Measurements from ENCODE around the gene PLCL1. TPM values are rescaled to one million over a fixed set of nuclear protein-coding genes. Genes with fewer than 3 reads are reported as not detected.

PLCL1 gene
- total RNA-seq, 2 donors from 2014 or later: 0.04 to 0.11 TPM

- H3K9me3 ChIP-seq (ENCODE audit: control insufficient read depth, low read length): no peaks in the 10 kb centered on the region
- H3K4me1 Mint-ChIP-seq: peaks cover 2% of the 10 kb centered on the region
- no peaks in the 10 kb centered on the region for H3K4me1 ChIP-seq (ENCODE audit: control insufficient read depth, insufficient read depth, low read length)
- no peak overlapping the region for H3K4me3 Mint-ChIP-seq
- no peak for TF ChIP-seq CTCF (conservative IDR thresholded peaks at IDR 0.05)
- DNase-seq: no peak
- H3K27ac ChIP-seq (ENCODE audit: low read depth, low read length): no peak overlapping the region
- H3K36me3 ChIP-seq (ENCODE audit: control insufficient read depth, insufficient read depth, low read length): no peaks in the 10 kb centered on the region
- no peak overlapping the region for H3K9ac ChIP-seq (ENCODE audit: extremely low read depth, low read length, poor library complexity, severe bottlenecking)
- H3K27me3 ChIP-seq (ENCODE audit: control insufficient read depth, insufficient read depth, low read length, poor library complexity, severe bottlenecking): no peaks in the 10 kb centered on the region
- H3K4me3 ChIP-seq (ENCODE audit: low read length): no peak overlapping the region
- WGBS, 2 experiments (ENCODE audit: insufficient coverage in 1 of 2, insufficient read length in 1 of 2): 92% methylated on average over 2 of the region's 2 CpGs; no CpG with 5 or more reads in 1 of the 2 experiments
- no peaks in the 10 kb centered on the region for H3K36me3 Mint-ChIP-seq (ENCODE audit: low read depth)
- no peak overlapping the region for H3K27ac Mint-ChIP-seq
- H3K27me3 Mint-ChIP-seq (ENCODE audit: insufficient read depth): no peaks in the 10 kb centered on the region
- no peaks in the 10 kb centered on the region for H3K9me3 Mint-ChIP-seq
Observed at GRCh38 chr2:197904446-197904845, 100.1 kb downstream of the PLCL1 start.

DNA sequence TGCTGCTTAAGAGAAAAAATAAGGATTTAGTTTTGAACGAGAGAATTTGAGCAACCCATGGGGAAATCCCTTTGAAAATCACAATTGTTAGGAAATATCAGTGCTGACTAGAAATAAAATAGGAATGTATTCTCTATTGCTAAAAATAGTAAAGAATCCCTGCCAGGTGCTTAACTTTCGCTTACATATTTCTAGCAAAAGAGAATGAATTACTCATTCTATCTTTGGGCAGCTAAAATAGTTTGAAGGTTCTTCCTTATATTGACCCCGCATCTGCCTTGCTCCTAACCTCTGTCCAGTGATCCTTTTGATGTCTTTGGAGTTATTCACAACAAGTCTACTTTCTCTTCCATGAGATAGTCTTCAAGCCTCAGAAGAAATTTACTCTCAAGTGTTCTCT is 103.8 kb downstream of the PLCL1 start:
- Histone ChIP-seq H3K27me3 (ENCODE audit: control insufficient read depth, insufficient read depth, low read length, poor library complexity, severe bottlenecking) (no peaks in the 10 kb centered on the region), H3K9ac (ENCODE audit: extremely low read depth, low read length, poor library complexity, severe bottlenecking) (no peak overlapping the region), H3K4me1 (ENCODE audit: control insufficient read depth, insufficient read depth, low read length) (no peaks in the 10 kb centered on the region), H3K4me3 (ENCODE audit: low read length) (no peak overlapping the region), H3K27ac (ENCODE audit: low read depth, low read length) (no peak overlapping the region), H3K36me3 (ENCODE audit: control insufficient read depth, insufficient read depth, low read length) (no peaks in the 10 kb centered on the region), H3K9me3 (ENCODE audit: control insufficient read depth, low read length) (no peaks in the 10 kb centered on the region)
- Mint-ChIP-seq H3K27me3 (ENCODE audit: insufficient read depth) (no peaks in the 10 kb centered on the region), H3K9me3 (no peaks in the 10 kb centered on the region), H3K36me3 (ENCODE audit: low read depth) (no peaks in the 10 kb centered on the region), H3K27ac (no peak overlapping the region), H3K4me3 (no peak overlapping the region), H3K4me1 (peaks cover 12% of the 10 kb centered on the region)
- DNase-seq: no peak
- no peak for TF ChIP-seq CTCF (conservative IDR thresholded peaks at IDR 0.05)
- 91 to 100% methylated on average over 3 of the region's 3 CpGs for WGBS, 2 experiments (ENCODE audit: insufficient coverage in 1 of 2, insufficient read length in 1 of 2)

DNA sequence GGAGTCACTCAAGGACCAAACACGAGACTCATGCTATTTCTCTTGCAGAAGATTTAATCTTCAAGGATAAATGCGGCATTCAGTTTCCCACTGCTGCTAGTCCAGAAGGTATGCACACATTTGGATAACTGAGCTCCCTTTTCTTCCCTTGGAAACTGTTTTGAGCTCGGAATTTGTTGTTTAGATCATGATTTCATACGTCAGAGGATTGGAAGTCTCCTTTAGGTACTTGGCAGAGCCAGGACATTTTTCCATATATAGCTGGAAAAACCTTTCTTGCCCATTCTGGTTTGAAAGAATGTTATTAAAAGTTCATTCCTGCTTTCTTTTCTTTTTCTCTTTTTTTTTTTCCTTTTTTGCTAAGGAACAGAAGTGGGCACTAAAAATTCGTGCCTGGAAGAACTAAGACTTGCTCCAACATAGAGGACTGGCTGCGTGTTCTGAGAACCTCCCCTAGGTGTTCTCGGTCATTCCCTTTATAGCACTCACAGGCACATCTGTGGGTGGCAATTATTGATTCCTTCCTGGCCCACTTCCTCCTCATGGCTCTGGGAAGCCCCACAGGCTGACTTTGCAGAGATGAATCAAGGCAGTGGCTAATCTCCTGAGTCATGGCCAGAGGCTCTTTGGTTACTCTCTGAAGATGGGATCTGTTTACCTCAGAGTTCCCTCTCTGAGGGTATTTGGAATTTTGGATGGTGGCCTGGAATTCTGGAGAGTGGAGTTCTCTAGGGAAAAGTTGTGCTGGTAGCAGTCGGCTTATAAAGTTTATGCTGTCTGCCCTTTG is 104.8 kb downstream of the PLCL1 start:
- 90 to 94% methylated on average over 4 to 8 of the region's 8 CpGs for WGBS, 2 experiments (ENCODE audit: insufficient coverage in 1 of 2, insufficient read length in 1 of 2)
- H3K4me1 ChIP-seq (ENCODE audit: control insufficient read depth, insufficient read depth, low read length): no peaks in the 10 kb centered on the region
- no peaks in the 10 kb centered on the region for H3K27me3 ChIP-seq (ENCODE audit: control insufficient read depth, insufficient read depth, low read length, poor library complexity, severe bottlenecking)
- no peak overlapping the region for H3K9ac ChIP-seq (ENCODE audit: extremely low read depth, low read length, poor library complexity, severe bottlenecking)
- no peak for DNase-seq
- TF ChIP-seq CTCF (conservative IDR thresholded peaks at IDR 0.05): no peak
- peaks cover 12% of the 10 kb centered on the region for H3K4me1 Mint-ChIP-seq
- no peak overlapping the region for H3K27ac Mint-ChIP-seq
- no peaks in the 10 kb centered on the region for H3K36me3 Mint-ChIP-seq (ENCODE audit: low read depth)
- no peak overlapping the region for H3K27ac ChIP-seq (ENCODE audit: low read depth, low read length)
- H3K4me3 Mint-ChIP-seq: no peak overlapping the region
- H3K27me3 Mint-ChIP-seq (ENCODE audit: insufficient read depth): no peaks in the 10 kb centered on the region
- no peaks in the 10 kb centered on the region for H3K9me3 Mint-ChIP-seq
- no peaks in the 10 kb centered on the region for H3K9me3 ChIP-seq (ENCODE audit: control insufficient read depth, low read length)
- H3K36me3 ChIP-seq (ENCODE audit: control insufficient read depth, insufficient read depth, low read length): no peaks in the 10 kb centered on the region
- H3K4me3 ChIP-seq (ENCODE audit: low read length): no peak overlapping the region

Data from endodermal cell (in vitro differentiated cells).